H1 (cell line): Measurements from ENCODE around the gene OXNAD1.

Experiments
- BRCA1 ChIP-seq: IDR thresholded peaks from 2 replicates; pipeline ENCODE4 v1.6.1; 2012; ENCODE audit warnings: low read depth, low read length, improper control_type of control experiment
- CHD2 ChIP-seq: IDR thresholded peaks from 2 replicates; pipeline ENCODE4 v1.6.1; 2012; ENCODE audit warnings: low read length, improper control_type of control experiment
- POLR2A ChIP-seq, 2 experiments: IDR thresholded peaks; 1 replicate in 1 of 2; 2 replicates in 1 of 2; pipeline ENCODE4 v1.6.1; 2011; ENCODE audit warnings: low read depth in 2 of 2, low read length in 2 of 2, mild to moderate bottlenecking in 2 of 2; ENCODE audit errors: control extremely low read depth in 1 of 2
- SIRT6 ChIP-seq: IDR thresholded peaks from one replicate; pipeline ENCODE4 v1.7.1; 2012; ENCODE audit warnings: low read length, inconsistent platforms

GRCh38 chr3:16352428-16352827 lies 87.4 kb downstream of the OXNAD1 start:
- TF ChIP-seq SIRT6, result no peak
- TF ChIP-seq CHD2, result no peak
- no peak for TF ChIP-seq BRCA1
- TF ChIP-seq POLR2A (IDR thresholded peaks at IDR 0.05; ENCODE audit: control extremely low read depth in 1 of 2, low read depth in 2 of 2, low read length in 2 of 2), result no peak
